ENCODE data around the gene RND1. TPM values are rescaled to one million over a fixed set of nuclear protein-coding genes. Genes with fewer than 3 reads are reported as not detected.
"Not testable (repeated sequence)": the region's sequence is repeated elsewhere in the genome, so short reads cannot be mapped to it uniquely, and the experiment has no call there.

RND1 gene
- 1.4 and 3.5 TPM in 2 replicates for total RNA-seq

DNA sequence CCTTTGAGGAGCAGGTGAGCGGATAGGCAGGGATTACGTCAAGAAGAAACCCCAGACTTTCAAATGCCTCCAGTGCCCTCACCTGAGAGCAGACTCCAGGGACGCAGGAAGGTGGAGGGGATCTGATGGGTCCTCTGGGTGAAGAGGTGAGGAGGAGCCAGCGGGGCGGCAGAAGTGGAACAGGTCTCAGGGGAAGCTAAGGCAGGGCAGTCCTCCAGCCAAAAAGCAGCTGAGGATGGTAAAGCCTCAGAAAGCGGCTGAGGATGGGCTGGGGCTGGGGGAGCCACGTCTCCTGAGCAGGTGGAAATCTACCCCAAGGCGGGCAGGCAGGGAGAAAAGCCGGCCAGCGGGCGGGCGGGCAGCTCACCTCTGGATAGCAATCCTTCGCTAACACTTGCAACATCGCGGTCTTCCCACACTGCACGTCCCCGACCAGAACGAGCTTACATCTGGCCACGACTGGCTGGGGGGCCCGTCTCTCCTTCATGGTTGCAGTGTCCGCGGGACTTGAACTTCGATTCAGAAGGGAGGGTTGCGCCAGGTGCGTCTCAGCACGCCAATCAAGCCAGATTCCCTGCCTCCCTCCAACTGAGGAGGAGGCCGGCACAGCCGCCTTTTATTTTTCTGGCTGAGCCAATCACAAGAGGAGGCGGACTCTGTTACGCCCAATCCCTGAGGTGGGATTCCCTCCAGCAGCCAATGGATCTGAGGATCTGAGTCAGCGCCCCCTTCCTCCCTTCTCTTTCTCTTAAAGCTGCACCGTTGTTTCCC, at the start of gene RND1:
TSS of gene RND1 (minus strand) at position 590 of the 771 bp plus-strand sequence. CDS start at position 487, 103 bp downstream.
- DNase-seq (ENCODE audit: low read depth in 2 of 2): peak; percentile 95 to 97

DNA sequence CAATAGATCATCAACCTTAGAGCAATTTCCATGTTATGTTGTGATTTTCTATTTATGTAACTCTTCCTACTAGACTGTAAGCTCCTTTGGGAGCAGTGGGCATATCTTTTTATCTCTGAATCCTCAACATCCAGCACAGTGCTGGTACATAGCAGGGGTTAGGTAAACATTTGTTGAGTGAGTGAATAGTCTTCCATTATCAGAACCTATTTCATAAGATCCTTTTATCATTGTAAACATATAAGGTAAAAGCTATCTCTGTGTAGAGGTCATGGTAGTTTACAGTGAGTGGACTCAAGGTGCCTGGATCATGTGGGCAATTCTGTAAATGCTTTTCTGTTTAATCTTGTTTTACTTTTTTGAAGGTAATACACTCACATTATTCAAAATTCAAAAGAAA, 44.5 kb upstream of the RND1 start:
- no peak for DNase-seq (ENCODE audit: low read depth in 2 of 2)

DNA sequence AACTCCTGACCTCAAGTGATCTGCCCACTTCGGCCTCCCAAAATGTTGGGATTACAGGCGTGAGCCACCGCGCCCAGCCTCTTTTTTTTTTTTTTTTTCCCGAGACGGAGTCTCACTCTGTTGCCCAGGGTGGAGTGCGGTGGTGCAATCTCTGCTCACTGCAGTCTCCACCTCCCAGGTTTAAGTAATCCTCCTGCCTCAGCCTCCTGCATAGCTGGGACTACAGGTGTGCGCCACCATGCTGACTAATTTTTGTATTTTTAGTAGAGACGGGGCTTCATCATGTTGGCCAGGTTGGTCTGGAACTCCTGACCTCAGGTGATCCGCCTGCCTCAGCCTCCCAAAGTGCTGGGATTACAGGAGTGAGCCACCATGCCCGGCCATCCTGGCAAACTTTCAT, 44.0 kb upstream of the RND1 start:
- not testable (repeated sequence) for DNase-seq (ENCODE audit: low read depth in 2 of 2)

DNA sequence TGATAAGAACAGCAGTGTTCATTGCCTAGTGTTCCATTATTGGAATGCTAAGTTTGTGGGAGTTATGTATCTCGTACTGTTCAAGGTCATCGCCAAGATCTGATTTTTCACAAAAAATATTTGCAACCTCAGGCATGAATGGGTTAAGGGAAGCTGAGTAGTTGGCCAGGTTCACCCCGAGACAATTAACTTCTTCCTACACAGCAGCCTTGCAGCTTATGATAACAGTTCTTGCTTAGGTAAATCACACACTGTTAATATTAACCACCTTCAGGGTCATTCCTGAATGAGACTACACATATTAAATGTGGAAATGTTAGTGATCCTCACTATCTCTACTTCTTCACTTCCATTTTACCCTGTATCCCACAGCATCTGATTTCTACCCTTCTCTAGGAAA, 41.6 kb upstream of the RND1 start:
- no peak for DNase-seq (ENCODE audit: low read depth in 2 of 2)

DNA sequence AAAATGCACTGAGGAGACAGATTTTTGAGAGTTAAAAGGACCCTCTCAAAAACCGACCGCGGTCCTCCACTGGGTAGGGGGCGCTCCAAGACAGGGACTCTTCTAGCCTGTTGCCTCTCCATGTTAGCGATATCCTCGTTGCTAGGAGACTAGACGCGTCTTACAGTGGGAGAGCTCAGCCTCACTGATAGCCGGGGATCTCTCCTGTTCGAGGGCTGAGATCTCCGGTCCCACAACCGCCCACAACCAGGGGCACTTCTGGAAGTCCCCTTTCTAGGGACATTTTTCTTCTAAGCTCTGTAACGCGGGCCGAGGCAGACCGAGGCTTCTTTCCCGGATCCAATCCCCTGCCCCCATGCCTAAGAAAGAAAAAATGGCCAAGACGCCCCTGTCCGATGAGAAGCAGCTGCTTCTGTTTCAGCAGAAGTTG, 38.3 kb upstream of the RND1 start:
- DNase-seq (ENCODE audit: low read depth in 2 of 2): peak; percentile 87 to 88

DNA sequence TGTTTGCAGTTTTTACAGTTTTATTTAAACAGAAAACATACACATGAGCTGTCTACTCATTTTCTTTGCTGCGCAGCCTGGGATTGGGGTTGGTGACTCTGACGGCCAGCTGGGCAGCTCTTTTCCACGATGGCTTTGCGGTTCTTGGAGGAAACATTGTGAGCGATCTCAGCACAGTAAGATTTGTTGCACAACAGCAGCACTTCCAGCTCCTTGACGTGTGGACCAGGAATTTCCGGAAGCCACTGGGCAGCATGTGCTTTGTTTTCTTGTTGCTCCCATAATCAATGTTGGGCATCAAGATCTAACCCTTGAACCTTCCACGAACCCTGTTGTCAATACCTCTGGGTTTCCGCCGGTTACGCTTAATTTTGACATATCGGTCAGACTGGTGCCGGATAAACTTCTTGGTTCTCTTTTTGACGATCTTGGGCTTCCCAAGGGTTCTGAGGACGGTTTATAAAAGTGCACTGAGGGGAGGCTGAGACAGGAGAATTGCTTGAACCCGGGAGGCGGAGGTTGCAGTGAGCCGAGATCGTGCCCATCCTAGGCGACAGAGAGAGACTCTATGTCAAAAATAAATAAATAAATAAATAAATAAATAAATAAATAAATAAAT, 37.8 kb upstream of the RND1 start:
- peak in 1 of 2 donors; percentile 72 for DNase-seq (ENCODE audit: low read depth in 2 of 2)

DNA sequence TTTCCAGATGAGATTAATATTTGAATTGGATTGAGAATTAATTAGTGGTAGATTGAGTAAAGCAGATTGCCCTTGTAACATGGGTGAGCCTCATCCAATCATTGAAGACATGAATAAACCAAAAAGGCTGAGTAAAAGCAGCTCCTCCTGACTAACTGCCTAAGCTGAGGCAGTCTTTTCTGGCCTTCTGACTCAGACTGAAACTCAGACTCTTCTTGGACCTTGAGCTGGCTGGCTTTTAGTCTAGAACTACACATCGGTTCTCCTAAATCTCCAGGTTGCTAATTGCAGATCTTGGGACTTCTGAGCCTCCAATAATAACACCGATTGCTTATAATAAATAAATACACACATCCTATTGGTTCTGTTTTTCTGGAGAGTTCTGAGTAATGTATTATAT, 35.6 kb upstream of the RND1 start:
- DNase-seq (ENCODE audit: low read depth in 2 of 2): no peak

DNA sequence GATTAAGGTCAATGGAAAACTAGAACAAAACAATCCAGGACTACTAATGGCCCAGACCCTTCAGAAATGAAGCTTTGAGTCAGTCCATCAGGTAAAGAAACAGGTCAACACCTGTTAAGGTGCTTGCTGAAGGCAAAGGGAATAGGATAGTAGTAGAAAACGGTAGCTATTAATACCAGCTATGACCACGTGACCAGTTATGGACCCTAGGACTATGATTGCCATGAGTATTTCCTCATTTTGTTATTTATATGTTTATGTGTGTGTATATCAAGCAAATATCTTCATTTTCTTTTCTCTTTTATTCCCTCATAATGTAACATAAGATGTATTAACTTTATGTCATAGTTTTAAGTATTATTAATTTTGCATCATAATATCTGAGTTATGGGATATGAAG, 34.0 kb upstream of the RND1 start:
- DNase-seq (ENCODE audit: low read depth in 2 of 2): no peak

DNA sequence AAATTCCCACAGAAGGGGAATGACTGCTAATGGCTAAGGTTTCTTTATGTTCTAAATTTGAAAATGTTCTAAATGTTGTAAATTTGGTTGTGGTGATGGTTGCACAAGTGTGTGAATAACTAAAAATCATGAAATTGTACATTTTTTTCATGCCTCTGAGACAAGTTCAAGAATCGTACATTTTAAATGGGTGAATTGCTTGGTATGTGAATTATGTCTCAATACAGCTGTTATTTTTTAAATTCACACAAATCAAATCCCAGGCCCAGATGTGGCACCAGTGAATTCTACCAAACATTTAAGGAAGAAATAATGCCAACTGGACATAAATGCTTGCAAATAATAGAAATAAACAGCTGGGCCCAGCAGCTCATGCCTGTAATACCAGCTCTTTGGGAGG, 28.6 kb upstream of the RND1 start:
- no peak for DNase-seq (ENCODE audit: low read depth in 2 of 2)

DNA sequence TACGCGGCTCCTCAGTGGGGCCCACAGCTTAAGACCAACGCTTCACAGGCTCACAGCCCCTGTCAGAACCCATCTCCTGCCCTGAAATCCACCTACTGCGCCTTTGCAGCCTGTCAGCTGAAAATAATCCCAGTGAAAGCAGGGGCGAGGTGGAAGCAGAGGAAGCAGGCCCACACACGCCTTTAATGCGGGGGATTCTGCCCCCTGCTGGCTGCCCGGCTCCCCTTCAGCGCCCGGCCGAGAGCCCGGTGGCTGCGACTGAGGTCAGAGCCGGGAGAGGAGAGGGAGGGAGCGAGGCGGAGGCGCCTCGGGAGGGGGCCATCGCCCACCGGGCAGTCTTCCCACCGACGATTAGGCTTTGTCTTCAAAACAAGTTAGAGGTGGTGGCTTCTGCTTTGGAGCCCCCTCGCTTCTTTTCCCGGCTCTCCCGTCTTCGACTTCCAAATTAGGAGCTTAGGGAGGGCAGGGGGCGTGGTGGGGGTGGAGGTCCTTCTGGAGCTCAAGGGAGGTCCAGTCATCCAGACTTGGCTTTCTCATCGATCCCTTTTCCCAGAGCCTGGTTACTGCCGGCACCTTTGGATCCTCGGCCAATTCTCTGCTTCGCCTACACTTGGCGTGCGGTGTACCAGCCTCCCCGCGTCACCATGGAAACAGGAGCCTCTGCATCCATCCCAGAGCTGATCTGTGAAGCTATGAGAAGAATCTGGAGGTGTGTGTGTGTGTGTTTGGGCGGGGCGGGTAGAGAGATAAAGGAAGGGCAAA, 25.2 kb upstream of the RND1 start:
- peak; percentile 81 to 83 for DNase-seq (ENCODE audit: low read depth in 2 of 2)

DNA sequence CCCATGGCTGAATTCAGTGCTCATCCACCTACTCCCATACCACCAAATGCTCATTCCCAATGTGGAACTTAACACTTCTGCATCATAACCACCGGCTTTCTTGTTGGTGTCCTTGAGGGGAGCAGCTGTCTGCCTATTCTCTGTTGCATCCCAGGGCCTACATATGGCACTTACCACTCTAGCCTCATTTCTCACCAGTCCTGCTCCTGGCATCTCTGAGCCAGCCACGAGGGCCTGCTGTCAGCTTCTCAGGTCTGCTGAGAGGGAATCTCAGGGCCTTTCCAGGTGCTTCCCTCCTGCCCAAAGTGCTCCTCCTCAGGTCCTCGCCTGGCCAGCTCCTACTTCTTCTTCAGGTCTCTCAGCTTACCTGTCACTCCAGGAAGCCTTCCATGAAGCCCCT, 24.0 kb upstream of the RND1 start:
- DNase-seq (ENCODE audit: low read depth in 2 of 2): no peak

DNA sequence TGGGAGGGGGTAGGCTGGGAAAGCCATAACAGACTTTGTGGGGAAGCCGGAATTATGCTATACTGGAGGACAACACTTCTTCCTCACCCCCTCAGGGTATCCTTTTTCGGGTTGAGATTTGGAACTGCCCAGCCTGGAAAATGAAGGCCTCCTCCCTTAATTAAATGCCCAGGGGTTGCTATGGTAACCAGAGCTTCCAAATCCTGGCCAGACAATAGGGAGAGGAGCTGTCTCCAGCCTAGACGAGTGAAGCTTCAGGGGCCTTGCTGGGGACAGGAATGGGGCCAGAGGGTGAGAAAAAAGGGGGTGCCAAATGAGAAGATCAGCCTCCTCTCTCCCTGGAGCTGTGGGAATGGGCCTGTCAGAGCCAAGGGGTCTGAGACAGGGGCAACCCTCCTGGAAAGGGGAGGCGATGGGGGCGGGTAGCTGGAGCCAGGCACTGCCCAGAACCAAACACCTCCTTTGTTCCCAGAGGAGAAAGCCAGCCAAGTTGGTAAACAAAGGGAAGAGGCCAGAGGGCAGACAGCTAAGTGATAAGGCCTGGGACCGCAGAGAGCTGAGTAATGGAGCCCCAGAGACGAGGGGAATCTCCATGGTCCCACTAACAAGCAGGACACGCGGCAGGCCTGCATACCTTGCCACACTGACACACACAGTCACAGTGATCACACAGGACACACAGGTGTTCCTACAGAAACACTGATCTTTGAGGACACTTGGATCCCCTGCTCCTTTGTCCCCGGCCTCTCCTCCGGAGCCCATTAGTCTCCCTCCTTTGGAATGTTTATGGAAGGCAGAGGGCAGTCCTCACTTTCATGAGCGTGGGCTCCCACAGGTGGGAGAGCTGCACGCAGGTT, 17.9 kb upstream of the RND1 start:
- DNase-seq (ENCODE audit: low read depth in 2 of 2): peak; percentile 33 to 63

DNA sequence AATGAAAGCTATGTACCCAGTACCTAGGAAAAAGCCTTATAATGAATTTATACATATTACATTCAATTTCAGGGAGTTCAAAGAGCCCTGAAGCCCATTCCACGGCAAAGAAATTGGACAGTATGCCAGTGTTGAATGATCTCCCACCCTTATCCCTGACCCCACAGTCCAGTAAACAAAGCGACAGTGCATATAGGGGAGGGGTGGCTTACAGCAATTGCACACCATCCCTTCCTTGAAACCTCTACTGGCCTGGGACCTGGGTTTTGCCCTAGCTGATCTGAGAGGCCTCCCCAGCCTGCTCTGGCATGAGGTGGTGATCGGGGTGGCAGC, 17.3 kb upstream of the RND1 start:
- DNase-seq (ENCODE audit: low read depth in 2 of 2): no peak

DNA sequence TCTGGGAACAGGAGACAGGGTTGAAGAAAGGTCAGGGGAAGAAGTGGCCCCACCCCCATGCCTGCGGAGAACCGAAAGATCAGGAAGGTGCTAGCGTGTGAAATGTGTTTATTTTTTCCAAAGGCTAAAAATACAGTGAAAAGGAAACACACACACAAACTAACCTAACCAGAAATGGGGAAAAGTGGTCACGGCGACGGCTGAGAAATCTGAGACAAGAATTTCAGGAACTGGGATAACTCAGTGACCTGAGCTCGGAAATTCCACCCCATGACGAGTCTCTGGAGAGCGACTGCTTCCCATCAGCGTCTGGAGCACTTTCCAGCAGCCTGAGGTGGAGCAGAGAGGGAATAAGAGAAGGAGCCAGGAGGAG, 16.6 kb upstream of the RND1 start:
- DNase-seq (ENCODE audit: low read depth in 2 of 2): peak; percentile 42 to 94

DNA sequence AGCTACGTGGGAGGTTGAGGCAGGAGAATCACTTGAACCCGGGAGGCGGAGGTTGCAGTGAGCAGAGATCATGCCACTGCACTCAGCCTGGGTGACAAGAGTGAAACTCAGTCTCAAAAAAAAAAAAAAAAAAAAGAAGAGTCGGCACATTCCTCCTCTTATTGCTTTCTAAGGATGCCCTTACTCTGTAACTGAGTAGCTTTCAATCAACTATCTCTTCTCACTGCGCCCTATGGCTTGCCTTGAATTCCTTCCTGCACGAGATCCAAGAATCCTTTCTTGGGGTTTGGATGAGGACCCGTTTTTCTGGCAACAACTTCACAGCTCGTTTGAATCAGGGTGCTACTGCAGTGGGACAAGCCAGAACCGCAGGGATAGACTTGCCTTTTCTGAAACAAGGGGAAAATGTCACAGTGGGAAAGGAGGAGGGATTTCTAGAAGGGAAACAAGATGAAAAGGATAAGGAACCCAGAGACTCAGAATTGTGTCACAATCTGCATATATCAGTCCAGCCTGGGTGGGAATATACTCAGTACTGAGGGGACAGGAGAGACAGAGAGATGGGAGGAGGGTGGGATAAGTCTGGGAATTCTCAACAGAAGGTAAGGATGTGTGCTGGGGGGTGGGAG, 16.1 kb upstream of the RND1 start:
- no peak for DNase-seq (ENCODE audit: low read depth in 2 of 2)

DNA sequence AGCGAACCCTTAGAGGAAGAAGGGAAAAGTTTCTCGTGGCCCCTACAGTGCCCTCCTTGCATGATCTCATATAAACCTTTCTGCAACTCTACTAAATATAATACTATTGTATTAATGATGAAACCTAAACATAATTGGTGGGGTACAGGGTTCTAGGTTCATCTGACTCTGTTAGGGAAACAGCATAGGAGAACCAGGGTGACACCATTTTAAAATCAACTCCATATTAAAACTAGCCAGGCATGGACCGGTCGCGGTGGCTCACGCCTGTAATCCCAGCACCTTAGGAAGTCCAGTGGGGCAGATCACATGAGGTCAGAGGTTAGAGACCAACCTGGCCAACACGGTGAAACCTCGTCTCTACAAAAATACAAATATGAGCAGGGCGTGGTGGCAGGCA, 15.0 kb upstream of the RND1 start:
- no peak for DNase-seq (ENCODE audit: low read depth in 2 of 2)

DNA sequence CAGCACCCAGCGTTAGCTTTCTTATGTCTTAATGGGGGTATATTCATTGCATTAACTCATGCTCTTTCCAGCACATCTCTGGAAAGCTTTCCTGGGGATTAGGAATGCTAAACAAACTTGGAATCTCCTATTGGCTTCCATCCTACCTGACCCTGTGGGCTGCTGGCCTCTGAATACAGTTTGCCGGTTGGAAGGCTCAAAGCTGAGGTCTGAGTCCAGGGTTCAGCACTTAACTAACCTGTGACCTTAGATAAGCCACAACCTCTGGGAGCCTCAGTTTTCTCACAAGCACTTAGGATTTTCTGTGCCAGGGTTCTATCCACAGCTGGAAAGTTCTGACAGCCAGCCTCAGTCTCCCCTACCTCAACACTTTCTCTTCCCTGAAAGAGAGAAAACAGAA, 12.9 kb upstream of the RND1 start:
- DNase-seq (ENCODE audit: low read depth in 2 of 2): no peak

DNA sequence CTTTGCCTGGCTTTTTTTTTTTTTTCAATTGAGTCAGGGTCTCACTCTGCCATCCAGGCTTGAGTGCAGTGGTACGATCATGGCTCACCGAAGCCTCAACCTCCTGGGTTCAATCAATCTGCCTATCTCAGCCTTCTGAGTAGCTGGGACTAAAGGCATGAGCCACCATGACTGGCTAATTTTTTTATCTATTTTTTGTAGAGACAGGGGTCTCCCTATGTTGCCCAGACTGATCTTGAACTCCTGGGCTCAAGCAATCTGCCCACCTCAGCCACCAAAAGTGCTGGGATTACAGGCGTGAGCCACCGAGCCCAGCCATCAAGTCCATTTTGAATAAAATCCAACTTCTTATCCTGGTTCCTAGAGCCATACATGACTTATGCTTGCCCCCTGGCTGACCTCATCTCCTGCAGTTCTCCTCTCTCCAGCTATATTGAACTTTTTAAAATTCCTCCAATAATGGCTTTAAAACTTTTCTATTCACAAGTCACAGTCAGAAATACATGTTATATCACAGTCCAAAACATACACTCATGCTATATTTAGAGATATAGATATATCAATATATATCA, 10.4 kb upstream of the RND1 start:
- no peak for DNase-seq (ENCODE audit: low read depth in 2 of 2)

DNA sequence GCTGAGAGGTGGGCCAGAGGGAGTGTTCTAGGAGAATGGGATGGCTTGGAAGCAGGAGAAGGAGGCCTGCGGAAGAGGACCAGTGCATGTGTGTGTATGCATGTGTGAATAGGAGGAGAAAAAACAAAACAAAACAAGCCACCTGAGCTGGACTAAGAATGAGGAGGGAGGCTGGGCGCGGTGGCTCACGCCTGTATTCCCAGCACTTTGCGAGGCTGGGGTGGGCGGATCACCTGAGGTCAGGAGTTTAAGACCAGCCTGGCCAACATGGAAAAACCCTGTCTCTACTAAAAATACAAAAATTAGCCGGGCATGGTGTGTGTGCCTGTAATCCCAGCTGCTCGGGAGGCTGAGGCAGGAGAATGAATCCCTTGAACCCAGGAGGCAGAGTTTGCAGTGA, 7.9 kb upstream of the RND1 start:
- DNase-seq (ENCODE audit: low read depth in 2 of 2): not testable (repeated sequence)

DNA sequence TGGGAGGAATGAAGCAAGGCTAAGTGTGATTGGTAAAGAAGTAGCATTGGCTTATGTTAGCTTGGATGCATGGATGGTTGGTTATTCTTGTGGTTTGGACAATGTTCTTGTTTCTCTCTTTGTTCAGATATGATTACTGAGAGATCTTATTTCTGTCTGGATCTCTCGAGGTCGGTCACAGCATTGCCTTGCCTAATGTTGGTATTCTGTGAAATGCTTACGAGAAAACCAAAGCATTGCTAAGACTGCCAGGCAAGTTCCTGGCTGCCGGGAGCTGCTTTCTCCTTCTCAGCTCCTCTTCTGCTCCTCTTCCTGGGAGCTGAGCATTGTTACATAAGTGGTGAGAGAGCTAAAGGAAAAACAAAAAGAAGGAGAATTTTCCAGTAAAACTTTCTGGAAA, 7.4 kb upstream of the RND1 start:
- no peak for DNase-seq (ENCODE audit: low read depth in 2 of 2)

DNA sequence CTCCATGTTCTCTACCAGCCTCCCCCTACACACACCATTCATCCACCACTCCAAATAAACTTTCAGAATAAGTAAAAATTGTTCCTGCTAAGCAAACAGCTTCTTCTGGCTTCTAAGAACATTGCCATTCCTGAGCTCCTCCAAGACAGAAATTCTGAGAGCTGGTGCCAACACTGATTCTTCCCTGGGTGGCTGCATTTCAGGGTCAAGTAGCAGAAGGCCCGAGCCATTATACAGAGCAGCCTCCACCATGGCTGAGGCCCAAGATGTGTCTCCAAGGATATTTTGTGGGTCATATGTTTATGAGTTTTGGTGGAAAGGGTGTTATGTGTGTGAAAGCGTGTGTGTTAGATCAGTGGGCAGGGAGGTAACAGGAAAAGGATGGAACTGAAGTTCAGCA, 3.5 kb upstream of the RND1 start:
- no peak for DNase-seq (ENCODE audit: low read depth in 2 of 2)
